ENCODE results near the gene ECI2. TPM values are rescaled to one million over a fixed set of nuclear protein-coding genes. Genes with fewer than 3 reads are reported as not detected.

The ECI2 gene
- total RNA-seq (2016; rRNA removed; fragmentation: Illumina TruSeq; extraction: Trizol) = 228 and 337 TPM in 2 replicates
- 142 and 170 TPM in 2 replicates for total RNA-seq (2016; cell fraction: cytosol; rRNA removed; fragmentation: Illumina TruSeq; extraction: Trizol; ENCODE audit: low read depth)
- total RNA-seq (2016; cell fraction: insoluble cytoplasmic fraction; rRNA removed; fragmentation: Illumina TruSeq; extraction: Trizol) = 226 and 334 TPM in 2 replicates
- total RNA-seq (2016; cell fraction: membrane; rRNA removed; fragmentation: Illumina TruSeq; extraction: Trizol) = 239 and 268 TPM in 2 replicates
- total RNA-seq (2016; cell fraction: nucleus; rRNA removed; fragmentation: Illumina TruSeq; extraction: Trizol) = 94.6 and 110 TPM in 2 replicates
- polyA plus RNA-seq (2011; rRNA removed) = 78.5 and 80.2 TPM in 2 replicates
- polyA plus RNA-seq (2011; cell fraction: cytosol; rRNA removed) = 78.1 and 113 TPM in 2 replicates
- 59.3 and 69.8 TPM in 2 replicates for polyA plus RNA-seq (2011; cell fraction: nucleus; rRNA removed)
- 166 and 277 TPM in 2 replicates for polyA plus RNA-seq (2012)
- polyA plus RNA-seq (2016; cell fraction: cytosol; fragmentation: Illumina TruSeq; extraction: Trizol; ENCODE audit: low read depth) = 173 and 229 TPM in 2 replicates
- polyA plus RNA-seq (2016; cell fraction: insoluble cytoplasmic fraction; fragmentation: Illumina TruSeq; extraction: Trizol; ENCODE audit: low read depth) = 354 and 362 TPM in 2 replicates
- polyA plus RNA-seq (2016; cell fraction: membrane; fragmentation: Illumina TruSeq; extraction: Trizol; ENCODE audit: low read depth) = 225 and 255 TPM in 2 replicates
- polyA plus RNA-seq (2016; cell fraction: nucleus; fragmentation: Illumina TruSeq; extraction: Trizol; ENCODE audit: insufficient read depth, low read depth) = 139 and 150 TPM in 2 replicates
- polyA minus RNA-seq (2011; rRNA and poly(A)+ RNA removed; ENCODE audit: low replicate concordance) = 40.9 and 50.3 TPM in 2 replicates
- polyA minus RNA-seq (2011; cell fraction: cytosol; rRNA and poly(A)+ RNA removed) = 68.2 and 70.5 TPM in 2 replicates
- polyA minus RNA-seq (2011; cell fraction: nucleus; rRNA and poly(A)+ RNA removed) = 62.2 and 98.1 TPM in 2 replicates
- percentile 92 among the genes with signal in this experiment for Bru-seq, nascent RNA
- BruChase-seq, experiment 1, labeled RNA remaining after a 6-hour chase = percentile 89 among the genes with signal in this experiment
- percentile 86 among the genes with signal in this experiment for BruChase-seq, experiment 2, labeled RNA remaining after a 2-hour chase
- long read RNA-seq, experiment 1, transcript ECI2-202 (10 exons, 1,407 nt) = minor isoform, 64 of 218 reads
- long read RNA-seq, experiment 1, transcript ECI2-209 (4 exons, 558 nt) = minor isoform, 7 of 218 reads
- long read RNA-seq, experiment 1, transcript ECI2-201 (10 exons, 1,380 nt) = major isoform, 109 of 218 reads
- long read RNA-seq, experiment 1, partial matches to known transcripts = 23 of 218 reads
- long read RNA-seq, experiment 1, other reads (novel, unspliced or antisense) = 15 of 218 reads
- long read RNA-seq, experiment 2, transcript ECI2-202 (10 exons, 1,407 nt) = minor isoform, 58 of 241 reads
- long read RNA-seq, experiment 2, transcript ECI2-201 (10 exons, 1,380 nt) = major isoform, 116 of 241 reads
- long read RNA-seq, experiment 2, partial matches to known transcripts = 45 of 241 reads
- long read RNA-seq, experiment 2, other reads (novel, unspliced or antisense) = 21 of 241 reads

- no peaks in the 10 kb centered on the region for H3K9me3 ChIP-seq (ENCODE audit: low read length)
- DNase-seq (ENCODE audit: low spot score) = peak; percentile 71
- intact Hi-C loops (cut with micrococcal nuclease; ENCODE audit: unreplicated experiment) (loop anchor here (1.0 to 2.0 kb wide), 2 partner anchors 9 to 114 kb away; a partner anchor contains a TSS), in situ Hi-C loops (cut with HindIII; ENCODE audit: extremely low pct_ligation_motif_present, low pct_unique_long_range_greater_than_20kb) (no loop called here)
- FAIRE-seq = no peak
- H3K4me3 ChIP-seq (replicated peaks in 1 of 3; ENCODE audit: insufficient read depth in 1 of 3, low read depth in 2 of 3, low read length in 3 of 3) = peak within 1 kb of the TSS; percentile 76 to 89 (median 81)
- under 1% methylated on average over 38 of the region's 66 CpGs for WGBS (ENCODE audit: low lambda C conversion rate)
- ChIA-PET POLR2A (interaction anchor here (0.6 to 2.5 kb wide), 12 partner anchors 8 to 1071 kb away, joined by 3 to 37 read pairs (median 4); partner anchors contain the start of gene PSMG4), CTCF (ENCODE audit: low intra/inter-chr PET ratio, low total read pairs) (no interaction called here)
- BruUV-seq (replicated peaks) = TSS peak; percentile 58
- peak within 1 kb of the TSS; percentile 95 for H3K4me2 ChIP-seq (ENCODE audit: low read depth, low read length)
- no peaks in the 10 kb centered on the region; a peak in 1 of 5 replicates for H3K27me3 ChIP-seq (ENCODE audit: control insufficient read depth in 1 of 2, insufficient read depth in 2 of 2, low read length in 2 of 2)
- H3K27ac ChIP-seq (ENCODE audit: extremely low read length, insufficient read depth, low read length) = peak within 1 kb of the TSS; percentile 80
- peak within 1 kb of the TSS; percentile 55 for H2AFZ ChIP-seq (ENCODE audit: low read length)
- peak within 1 kb of the TSS; percentile 83 for H3K9ac ChIP-seq (ENCODE audit: insufficient read depth, low read depth, low read length)
- peaks cover 39% of the 10 kb centered on the region for H3K79me2 ChIP-seq (ENCODE audit: insufficient read depth, low read length)
- peaks cover 8 to 24% of the 10 kb centered on the region in 2 experiments for H3K36me3 ChIP-seq (replicated peaks in 1 of 2; ENCODE audit: control insufficient read depth in 1 of 2, insufficient read depth in 2 of 2, low read length in 2 of 2)
- peaks cover 52% of the 10 kb centered on the region for H3K4me1 ChIP-seq (ENCODE audit: insufficient read depth, low read length)
- no peaks in the 10 kb centered on the region for H4K20me1 ChIP-seq (ENCODE audit: insufficient read depth, low read length)
- ATAC-seq = peak; percentile 84
- peak; percentile 87 for TF ChIP-seq MEIS2 (CRISPR knock-in tag; IDR thresholded peaks at IDR 0.05)
- TF ChIP-seq KAT8 (CRISPR knock-in tag; IDR thresholded peaks at IDR 0.05) = 0 out of 2 replicates have a peak, but pooled peaks have one; percentile 38
- peak; percentile 42; the same call in 1 of the 2 replicates for TF ChIP-seq NR1H2 (CRISPR knock-in tag; IDR thresholded peaks at IDR 0.05; ENCODE audit: borderline replicate concordance, low read depth)
- peak; percentile 22; the same call in 1 of the 2 replicates for TF ChIP-seq ZMYM3 (CRISPR knock-in tag; IDR thresholded peaks at IDR 0.05)
- no peak; the same call in 1 of the 2 replicates for TF ChIP-seq HMG20A (CRISPR knock-in tag; IDR thresholded peaks at IDR 0.05; ENCODE audit: borderline replicate concordance)
- no peak for TF ChIP-seq HNF4A (CRISPR knock-in tag; IDR thresholded peaks at IDR 0.05)
- no peak; the same call in 1 of the 2 replicates for TF ChIP-seq ELF3 (CRISPR knock-in tag; IDR thresholded peaks at IDR 0.05)
- peak; percentile 86 for TF ChIP-seq ZNF547 (CRISPR knock-in tag; IDR thresholded peaks at IDR 0.05)
- TF ChIP-seq ZNF878 (CRISPR knock-in tag; IDR thresholded peaks at IDR 0.05) = no peak
- TF ChIP-seq PAWR (CRISPR knock-in tag; IDR thresholded peaks at IDR 0.05; ENCODE audit: borderline replicate concordance) = no peak
- peak; percentile 84 for TF ChIP-seq ZNF781 (CRISPR knock-in tag; IDR thresholded peaks at IDR 0.05; ENCODE audit: borderline replicate concordance, not compliant biosample characterization)
- TF ChIP-seq, protein P1, sequence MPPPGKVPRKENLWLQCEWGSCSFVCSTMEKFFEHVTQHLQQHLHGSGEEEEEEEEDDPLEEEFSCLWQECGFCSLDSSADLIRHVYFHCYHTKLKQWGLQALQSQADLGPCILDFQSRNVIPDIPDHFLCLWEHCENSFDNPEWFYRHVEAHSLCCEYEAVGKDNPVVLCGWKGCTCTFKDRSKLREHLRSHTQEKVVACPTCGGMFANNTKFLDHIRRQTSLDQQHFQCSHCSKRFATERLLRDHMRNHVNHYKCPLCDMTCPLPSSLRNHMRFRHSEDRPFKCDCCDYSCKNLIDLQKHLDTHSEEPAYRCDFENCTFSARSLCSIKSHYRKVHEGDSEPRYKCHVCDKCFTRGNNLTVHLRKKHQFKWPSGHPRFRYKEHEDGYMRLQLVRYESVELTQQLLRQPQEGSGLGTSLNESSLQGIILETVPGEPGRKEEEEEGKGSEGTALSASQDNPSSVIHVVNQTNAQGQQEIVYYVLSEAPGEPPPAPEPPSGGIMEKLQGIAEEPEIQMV (CRISPR knock-in tag; IDR thresholded peaks at IDR 0.05; ENCODE audit: low read depth) = 0 out of 2 replicates have a peak, but pooled peaks have one; percentile 69
- TF ChIP-seq, protein P2, sequence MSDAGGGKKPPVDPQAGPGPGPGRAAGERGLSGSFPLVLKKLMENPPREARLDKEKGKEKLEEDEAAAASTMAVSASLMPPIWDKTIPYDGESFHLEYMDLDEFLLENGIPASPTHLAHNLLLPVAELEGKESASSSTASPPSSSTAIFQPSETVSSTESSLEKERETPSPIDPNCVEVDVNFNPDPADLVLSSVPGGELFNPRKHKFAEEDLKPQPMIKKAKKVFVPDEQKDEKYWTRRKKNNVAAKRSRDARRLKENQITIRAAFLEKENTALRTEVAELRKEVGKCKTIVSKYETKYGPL (CRISPR knock-in tag; IDR thresholded peaks at IDR 0.05) = peak; percentile 18; the same call in 1 of the 2 replicates
- no peak for TF ChIP-seq ZNF558 (CRISPR knock-in tag; IDR thresholded peaks at IDR 0.05; ENCODE audit: borderline replicate concordance)
- TF ChIP-seq GATAD1 (CRISPR knock-in tag; IDR thresholded peaks at IDR 0.05) = no peak; the same call in 1 of the 2 replicates
Measured at GRCh38 chr6:4134841-4135664, at the start of gene ECI2. TSS of gene ECI2 (minus strand) at chr6:4135575. CDS start at chr6:4135560, 15 bp downstream.

Measured in HepG2 (cell line).